ENCODE results near the gene FAM9C. TPM values are rescaled to one million over a fixed set of nuclear protein-coding genes. Genes with fewer than 3 reads are reported as not detected.

Gene FAM9C
- total and polyA plus RNA-seq, 2 donors (not counting 3 experiments of a cell fraction or from before 2014, with no cell fraction given): not detected

DNA sequence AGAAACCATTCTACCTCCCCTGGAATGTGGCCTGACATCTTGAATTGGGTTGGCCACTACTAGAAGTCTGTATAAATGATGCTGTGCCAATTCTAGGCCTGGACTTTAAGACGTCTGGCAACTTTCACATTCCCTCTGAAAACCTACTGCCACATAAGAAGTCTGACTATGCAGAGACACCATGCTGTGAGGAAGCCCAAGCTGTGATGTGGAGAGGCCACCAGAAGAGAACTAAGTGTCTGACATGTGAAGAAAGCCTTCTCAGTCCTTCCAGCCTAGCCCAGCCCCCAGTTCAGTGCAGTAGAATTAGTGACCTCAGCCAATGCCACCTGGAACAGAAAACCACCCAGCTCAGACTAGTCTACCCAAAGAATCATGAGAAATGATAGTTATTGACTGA lies 24.2 kb upstream of the FAM9C start:
- Histone ChIP-seq H3K9me1 (replicated peaks; ENCODE audit: control insufficient read depth, extremely low read depth, insufficient read depth, low read length) (no peaks in the 10 kb centered on the region), H3K4me2 (ENCODE audit: insufficient read depth, low read length) (no peak overlapping the region), H2AFZ (ENCODE audit: low read depth, low read length) (no peak overlapping the region), H3K4me1 (ENCODE audit: control insufficient read depth, extremely low read depth, insufficient read depth, low read length) (peaks cover 5% of the 10 kb centered on the region), H3K4me3 (replicated peaks in 1 of 3; ENCODE audit: insufficient read depth in 1 of 3, low read depth in 1 of 3, low read length in 3 of 3) (no peak overlapping the region), H3K9me3 (replicated peaks; ENCODE audit: control insufficient read depth, insufficient read depth, low read length) (no peaks in the 10 kb centered on the region), H3K9ac (replicated peaks; ENCODE audit: extremely low read depth, insufficient read depth, low read length) (no peak overlapping the region), H3K79me2 (ENCODE audit: control insufficient read depth, insufficient read depth, low read length) (no peaks in the 10 kb centered on the region), H3K27ac (ENCODE audit: insufficient read depth, low read depth, low read length) (no peak overlapping the region), H4K20me1 (replicated peaks; ENCODE audit: control insufficient read depth, extremely low read depth, insufficient read depth, low read length) (no peaks in the 10 kb centered on the region), H3K36me3 (ENCODE audit: control insufficient read depth in 2 of 2, extremely low read depth in 1 of 2, insufficient read depth in 2 of 2, low read length in 2 of 2) (no peaks in the 10 kb centered on the region), H3K27me3 (ENCODE audit: control insufficient read depth in 2 of 2, insufficient read depth in 2 of 2, low read length in 2 of 2) (no peaks in the 10 kb centered on the region)
- intact Hi-C loops (cut with micrococcal nuclease) (no loop called here), dilution Hi-C loops (cut with MboI; ENCODE audit: extremely low pct_ligation_motif_present, low sequenced_read_pairs) (no loop called here)
- ChIA-PET POLR2A (interaction anchor here (0.6 kb wide), 1 partner anchor 8 kb away, joined by 4 read pairs; no protein-coding TSS in a partner anchor), CTCF (no interaction called here)
- no peak for FAIRE-seq
- BruUV-seq (replicated peaks): no TSS peak
- no peak for TF ChIP-seq POLR2A (IDR thresholded peaks at IDR 0.05; ENCODE audit: low read depth, low read length)
- TF ChIP-seq, protein P1, sequence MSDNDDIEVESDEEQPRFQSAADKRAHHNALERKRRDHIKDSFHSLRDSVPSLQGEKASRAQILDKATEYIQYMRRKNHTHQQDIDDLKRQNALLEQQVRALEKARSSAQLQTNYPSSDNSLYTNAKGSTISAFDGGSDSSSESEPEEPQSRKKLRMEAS (IDR thresholded peaks at IDR 0.05; ENCODE audit: insufficient read depth, insufficient read length): no peak
- TF ChIP-seq POLR2AphosphoS5 (IDR thresholded peaks at IDR 0.05; ENCODE audit: insufficient read depth, low read depth, low read length): no peak
- no peak for TF ChIP-seq EZH2 (IDR thresholded peaks at IDR 0.05; ENCODE audit: borderline replicate concordance, low read depth, low read length, severe bottlenecking)
- no peak for TF ChIP-seq GATA2 (IDR thresholded peaks at IDR 0.05; ENCODE audit: insufficient read depth, insufficient read length, low read depth, low read length)
- TF ChIP-seq JUN (IDR thresholded peaks at IDR 0.05; ENCODE audit: borderline replicate concordance, insufficient read depth, insufficient read length, low read depth): no peak
- TF ChIP-seq, protein P2, sequence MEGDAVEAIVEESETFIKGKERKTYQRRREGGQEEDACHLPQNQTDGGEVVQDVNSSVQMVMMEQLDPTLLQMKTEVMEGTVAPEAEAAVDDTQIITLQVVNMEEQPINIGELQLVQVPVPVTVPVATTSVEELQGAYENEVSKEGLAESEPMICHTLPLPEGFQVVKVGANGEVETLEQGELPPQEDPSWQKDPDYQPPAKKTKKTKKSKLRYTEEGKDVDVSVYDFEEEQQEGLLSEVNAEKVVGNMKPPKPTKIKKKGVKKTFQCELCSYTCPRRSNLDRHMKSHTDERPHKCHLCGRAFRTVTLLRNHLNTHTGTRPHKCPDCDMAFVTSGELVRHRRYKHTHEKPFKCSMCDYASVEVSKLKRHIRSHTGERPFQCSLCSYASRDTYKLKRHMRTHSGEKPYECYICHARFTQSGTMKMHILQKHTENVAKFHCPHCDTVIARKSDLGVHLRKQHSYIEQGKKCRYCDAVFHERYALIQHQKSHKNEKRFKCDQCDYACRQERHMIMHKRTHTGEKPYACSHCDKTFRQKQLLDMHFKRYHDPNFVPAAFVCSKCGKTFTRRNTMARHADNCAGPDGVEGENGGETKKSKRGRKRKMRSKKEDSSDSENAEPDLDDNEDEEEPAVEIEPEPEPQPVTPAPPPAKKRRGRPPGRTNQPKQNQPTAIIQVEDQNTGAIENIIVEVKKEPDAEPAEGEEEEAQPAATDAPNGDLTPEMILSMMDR (IDR thresholded peaks at IDR 0.05; ENCODE audit: extremely low read depth in 1 of 2, insufficient read depth in 1 of 2, low read depth in 1 of 2, low read length in 2 of 2): no peak
- no peak for TF ChIP-seq FOS (IDR thresholded peaks at IDR 0.05; ENCODE audit: borderline replicate concordance, insufficient read depth, low read length)
- TF ChIP-seq MYC (IDR thresholded peaks at IDR 0.05; ENCODE audit: low read depth, low read length): no peak
- no peak for DNase-seq (ENCODE audit: low read depth, low spot score)

All from endothelial cell of umbilical vein (primary cell).